Transverse colon (tissue), 4 donors: Measurements from ENCODE around the gene VGLL1.

Source experiments
- EP300 ChIP-seq: sonication (generic); formaldehyde crosslinking; IDR thresholded peaks from one replicate; pipeline ENCODE4 v1.6.1; 2017; ENCODE audit warnings: antibody characterized with exemption, low read depth
- POLR2A ChIP-seq: fragments of 450-650 bp; IDR thresholded peaks from one replicate; pipeline ENCODE4 v1.6.1; 2016; ENCODE audit warnings: antibody characterized with exemption, mild to moderate bottlenecking, moderate library complexity
- POLR2AphosphoS5 ChIP-seq, 3 donors: sonication (generic); formaldehyde crosslinking; IDR thresholded peaks; one replicate each; pipeline ENCODE4 v1.6.1; 2016; ENCODE audit warnings: antibody characterized with exemption in 3 of 3
- TF ChIP-seq, protein P1 (sequence below), 5 experiments: fragments of 200-600 bp in 3 of 5; fragments of 450-650 bp in 2 of 5; sonication (generic) in 3 of 5; IDR thresholded peaks; 1 replicate in 2 of 5; 2 replicates in 3 of 5; pipeline ENCODE4 v1.5.1; 2016 to 2017; ENCODE audit warnings: antibody characterized with exemption in 5 of 5, inconsistent platforms in 3 of 5, mild to moderate bottlenecking in 2 of 5, moderate library complexity in 1 of 5

DNA sequence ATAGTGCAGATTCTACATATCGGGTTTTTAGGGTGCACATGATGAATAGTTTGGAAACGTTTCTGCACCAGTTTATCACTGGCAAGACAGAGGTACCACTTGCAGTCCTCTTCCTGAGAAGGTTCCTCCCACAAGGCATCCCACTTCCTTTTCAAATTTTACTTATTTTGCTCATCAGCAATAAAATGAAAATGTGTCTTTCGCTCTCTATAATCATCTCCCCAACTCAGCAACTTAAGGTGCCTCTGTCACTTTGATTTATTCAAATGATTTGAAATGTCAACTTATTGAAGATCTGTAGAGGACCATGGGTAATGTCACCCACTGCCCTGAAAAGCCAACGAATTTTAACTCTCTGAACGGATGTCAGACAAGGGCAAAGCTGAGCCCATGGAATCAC is 53.2 kb downstream of the VGLL1 start:
- TF ChIP-seq, protein P1, sequence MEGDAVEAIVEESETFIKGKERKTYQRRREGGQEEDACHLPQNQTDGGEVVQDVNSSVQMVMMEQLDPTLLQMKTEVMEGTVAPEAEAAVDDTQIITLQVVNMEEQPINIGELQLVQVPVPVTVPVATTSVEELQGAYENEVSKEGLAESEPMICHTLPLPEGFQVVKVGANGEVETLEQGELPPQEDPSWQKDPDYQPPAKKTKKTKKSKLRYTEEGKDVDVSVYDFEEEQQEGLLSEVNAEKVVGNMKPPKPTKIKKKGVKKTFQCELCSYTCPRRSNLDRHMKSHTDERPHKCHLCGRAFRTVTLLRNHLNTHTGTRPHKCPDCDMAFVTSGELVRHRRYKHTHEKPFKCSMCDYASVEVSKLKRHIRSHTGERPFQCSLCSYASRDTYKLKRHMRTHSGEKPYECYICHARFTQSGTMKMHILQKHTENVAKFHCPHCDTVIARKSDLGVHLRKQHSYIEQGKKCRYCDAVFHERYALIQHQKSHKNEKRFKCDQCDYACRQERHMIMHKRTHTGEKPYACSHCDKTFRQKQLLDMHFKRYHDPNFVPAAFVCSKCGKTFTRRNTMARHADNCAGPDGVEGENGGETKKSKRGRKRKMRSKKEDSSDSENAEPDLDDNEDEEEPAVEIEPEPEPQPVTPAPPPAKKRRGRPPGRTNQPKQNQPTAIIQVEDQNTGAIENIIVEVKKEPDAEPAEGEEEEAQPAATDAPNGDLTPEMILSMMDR (IDR thresholded peaks at IDR 0.05) = no peak
- no peak for TF ChIP-seq POLR2AphosphoS5 (IDR thresholded peaks at IDR 0.05)
- TF ChIP-seq POLR2A = no peak
- TF ChIP-seq EP300 = no peak
